GM19023 (cell line): ENCODE results near the gene CNDP1.

Experiments used
- ATAC-seq: cut with Tn5 transposase; IDR thresholded peaks from one replicate; pipeline ENCODE4 v1.9.1; 2021; ENCODE audit warnings: mild to moderate bottlenecking, moderate library complexity; ENCODE audit not compliant: unreplicated experiment

The CNDP1 gene

GRCh38 chr18:74616494-74616893 lies 82.2 kb downstream of the CNDP1 start:
- no peak for ATAC-seq

- ATAC-seq: no peak
Observed at GRCh38 chr18:74617486-74617885, 83.2 kb downstream of the CNDP1 start.

GRCh38 chr18:74622072-74622471 lies 87.8 kb downstream of the CNDP1 start:
- ATAC-seq: no peak

- ATAC-seq: no peak
Observed at GRCh38 chr18:74623047-74623816, 88.9 kb downstream of the CNDP1 start.

GRCh38 chr18:74624466-74624865 lies 90.2 kb downstream of the CNDP1 start:
- ATAC-seq: no peak

GRCh38 chr18:74625157-74625556 lies 90.9 kb downstream of the CNDP1 start:
- no peak for ATAC-seq

- no peak for ATAC-seq
Observed at GRCh38 chr18:74626049-74626874, 92.0 kb downstream of the CNDP1 start.

- no peak for ATAC-seq
Observed at GRCh38 chr18:74630804-74631203, 96.5 kb downstream of the CNDP1 start.

- no peak for ATAC-seq
Observed at GRCh38 chr18:74631212-74631611, 96.9 kb downstream of the CNDP1 start.

GRCh38 chr18:74631623-74632350 lies 97.5 kb downstream of the CNDP1 start:
- no peak for ATAC-seq

GRCh38 chr18:74632351-74632679 lies 98.0 kb downstream of the CNDP1 start:
- ATAC-seq: no peak

GRCh38 chr18:74632856-74633255 lies 98.6 kb downstream of the CNDP1 start:
- ATAC-seq: no peak

GRCh38 chr18:74633652-74634352 lies 99.5 kb downstream of the CNDP1 start:
- no peak for ATAC-seq

GRCh38 chr18:74635224-74635975 lies 101.1 kb downstream of the CNDP1 start:
- ATAC-seq: no peak
